Stimulated activated CD8-positive, alpha-beta memory T cell treated with anti-CD3 and anti-CD28 coated beads, Interleukin-12 subunit alpha, Interleukin-12 subunit beta, amount 100 ng/mL, for 1 hour (primary cell): Measurements from ENCODE around the gene ZSCAN31.
"Not testable (repeated sequence)": the region's sequence is repeated elsewhere in the genome, so short reads cannot be mapped to it uniquely, and the experiment has no call there.

Experiments used
- DNase-seq: peaks from one replicate; pipeline ENCODE4 v3.0.0-alpha.2; 2020; ENCODE audit warnings: low read depth

ZSCAN31 gene

GRCh38 chr6:28317866-28318265 is 18.1 kb downstream of the ZSCAN31 start:
- not testable (repeated sequence) for DNase-seq

GRCh38 chr6:28315628-28316027 is 20.3 kb downstream of the ZSCAN31 start:
- no peak for DNase-seq

- no peak for DNase-seq
These were observed 23.0 kb downstream of the ZSCAN31 start for GRCh38 chr6:28312939-28313338.

GRCh38 chr6:28311139-28311823 is 24.7 kb downstream of the ZSCAN31 start:
- no peak for DNase-seq

GRCh38 chr6:28306363-28306762 is 29.6 kb downstream of the ZSCAN31 start:
- DNase-seq = not testable (repeated sequence)

GRCh38 chr6:28303570-28303969 is 32.4 kb downstream of the ZSCAN31 start:
- no peak for DNase-seq

- DNase-seq = no peak
These were observed 39.4 kb downstream of the ZSCAN31 start for GRCh38 chr6:28296520-28297060.

- DNase-seq = no peak
These were observed 40.6 kb downstream of the ZSCAN31 start for GRCh38 chr6:28295326-28295725.

- DNase-seq = no peak
These were observed 44.4 kb downstream of the ZSCAN31 start for GRCh38 chr6:28291573-28291972.

- DNase-seq = no peak
These were observed 53.0 kb downstream of the ZSCAN31 start for GRCh38 chr6:28282926-28283325.

- no peak for DNase-seq
These were observed 54.5 kb downstream of the ZSCAN31 start, which contains the start of gene PGBD1 for GRCh38 chr6:28281288-28282064. TSS of gene PGBD1 (plus strand) at chr6:28281572. CDS start at chr6:28283814, 2,242 bp downstream.

GRCh38 chr6:28280595-28281287 is 55.2 kb downstream of the ZSCAN31 start:
- no peak for DNase-seq

- no peak for DNase-seq
These were observed 58.2 kb downstream of the ZSCAN31 start for GRCh38 chr6:28277746-28278145.

- DNase-seq = no peak
These were observed 61.1 kb downstream of the ZSCAN31 start for GRCh38 chr6:28274888-28275287.
